GM21526 (cell line): ENCODE data around the gene APOBEC3H.

ENCODE experiments used
- ATAC-seq: cut with Tn5 transposase; IDR thresholded peaks from one replicate; pipeline ENCODE4 v1.9.1; 2021; ENCODE audit warnings: moderate library complexity; ENCODE audit not compliant: unreplicated experiment, low FRiP score

The APOBEC3H gene

GRCh38 chr22:39080052-39080762 is 16.8 kb upstream of the APOBEC3H start:
- no peak for ATAC-seq

- ATAC-seq, result no peak
Observed at GRCh38 chr22:39081016-39081415, 16.0 kb upstream of the APOBEC3H start.

- no peak for ATAC-seq
Observed at GRCh38 chr22:39081598-39081997, 15.4 kb upstream of the APOBEC3H start.

GRCh38 chr22:39083212-39084165 is 13.6 kb upstream of the APOBEC3H start:
- no peak for ATAC-seq

DNA sequence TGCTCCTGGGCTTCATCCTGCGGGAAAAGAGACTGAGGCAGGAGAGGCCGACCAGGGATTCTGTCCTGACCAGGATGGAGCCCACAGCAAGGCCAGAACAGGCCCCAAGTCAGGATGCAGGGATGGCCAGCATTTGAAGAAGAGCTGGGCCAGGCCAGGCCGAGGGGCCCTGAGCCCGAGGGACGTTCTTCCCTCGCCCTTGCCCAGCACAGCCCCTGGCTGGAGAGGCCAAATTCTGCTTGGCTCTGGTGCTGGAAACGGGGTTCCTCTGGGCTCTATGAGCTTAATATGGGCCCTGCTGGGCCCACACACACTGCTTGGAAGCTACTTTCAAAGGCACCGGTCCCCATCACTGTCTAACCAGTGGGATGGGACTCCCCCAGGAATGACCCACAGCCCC is 12.4 kb upstream of the APOBEC3H start:
- no peak for ATAC-seq

DNA sequence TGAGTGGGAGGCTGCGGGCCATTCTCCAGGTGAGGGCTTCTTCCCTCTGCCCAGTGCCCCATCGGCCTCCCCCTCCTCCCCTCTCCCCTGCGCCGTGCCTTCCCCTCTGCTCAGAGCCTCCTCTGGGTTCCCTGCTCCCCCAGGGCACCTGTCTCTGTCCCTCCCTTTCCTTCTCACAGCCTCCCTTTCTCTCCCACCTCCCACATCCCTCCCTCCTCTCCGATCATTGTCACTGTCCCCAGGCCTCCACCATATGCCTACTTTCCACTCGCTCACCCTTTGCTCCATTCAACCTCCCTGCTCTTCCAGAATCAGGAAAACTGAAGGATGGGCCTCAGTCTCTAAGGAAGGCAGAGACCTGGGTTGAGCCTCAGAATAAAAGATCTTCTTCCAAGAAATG is 9.9 kb upstream of the APOBEC3H start:
- ATAC-seq, result no peak

DNA sequence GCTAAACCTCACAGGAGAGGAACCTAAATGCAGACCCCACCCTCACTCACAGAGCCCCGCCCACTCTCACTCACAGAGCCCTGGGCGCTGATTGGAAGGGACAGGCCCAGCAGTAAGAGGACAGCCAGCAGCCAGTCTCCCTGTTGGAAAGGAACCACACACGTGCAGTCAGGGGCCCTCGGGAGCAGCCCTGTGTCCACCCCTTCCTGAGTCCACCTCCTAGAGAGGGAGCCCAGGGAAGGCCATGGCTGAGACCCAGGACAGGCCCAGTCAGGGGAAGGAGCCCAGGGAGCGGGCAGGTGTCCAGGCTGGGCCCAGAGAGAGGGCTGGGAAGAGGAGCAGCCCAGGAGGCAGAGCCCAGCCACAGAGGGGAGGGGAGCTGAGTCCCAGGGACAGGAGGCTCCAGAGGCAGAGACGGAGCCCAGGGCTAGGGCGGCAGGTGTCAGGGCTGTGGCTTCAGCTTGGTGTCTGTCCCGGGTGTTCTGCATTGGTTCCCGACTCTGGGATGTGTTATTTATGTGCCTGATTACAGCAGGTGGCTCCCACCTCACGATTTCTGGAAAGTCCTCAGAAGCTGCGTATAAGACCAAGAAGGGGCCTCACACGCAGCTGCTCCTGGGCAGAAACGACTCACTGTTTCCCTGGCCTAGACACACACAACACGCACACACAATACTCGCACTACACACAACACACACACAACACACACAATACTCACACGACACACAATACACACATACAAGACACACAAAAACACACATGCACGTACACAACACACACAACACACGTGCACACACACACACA is 9.0 kb upstream of the APOBEC3H start:
- no peak for ATAC-seq

GRCh38 chr22:39088685-39089032 is 8.4 kb upstream of the APOBEC3H start:
- no peak for ATAC-seq

- ATAC-seq, result no peak
Observed at GRCh38 chr22:39089928-39090327, 7.1 kb upstream of the APOBEC3H start.

DNA sequence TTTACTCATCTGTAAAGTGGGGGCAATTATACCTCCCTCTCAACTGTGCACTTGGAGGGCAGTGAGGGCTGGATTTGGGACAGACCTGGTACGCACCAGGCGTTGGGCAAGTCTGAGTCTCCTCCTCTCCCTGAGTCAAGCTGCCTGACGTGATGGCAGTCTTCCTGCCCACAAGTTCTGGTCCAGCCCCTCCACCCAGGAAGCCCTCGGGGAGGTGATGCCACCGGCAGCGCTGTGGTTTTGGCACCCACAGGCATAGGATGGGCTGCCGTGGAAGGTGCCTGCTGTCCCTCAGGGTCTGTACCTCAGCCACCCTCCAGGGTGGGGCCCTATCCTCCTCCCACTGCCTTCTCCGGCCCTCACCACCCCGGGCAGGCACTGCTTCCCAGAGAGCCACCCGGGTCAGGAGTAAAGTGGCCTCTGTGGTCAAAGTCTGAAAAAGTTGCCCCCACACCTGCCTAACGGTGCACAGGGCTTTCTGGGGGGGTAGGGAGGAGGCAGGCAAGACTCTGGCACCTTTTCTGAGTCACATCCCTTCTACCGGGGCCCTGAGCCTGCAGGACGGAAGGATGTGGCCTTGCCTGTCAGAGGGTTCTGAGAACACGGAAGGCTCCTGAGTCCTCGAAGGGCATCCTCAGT is 6.5 kb upstream of the APOBEC3H start:
- no peak for ATAC-seq

DNA sequence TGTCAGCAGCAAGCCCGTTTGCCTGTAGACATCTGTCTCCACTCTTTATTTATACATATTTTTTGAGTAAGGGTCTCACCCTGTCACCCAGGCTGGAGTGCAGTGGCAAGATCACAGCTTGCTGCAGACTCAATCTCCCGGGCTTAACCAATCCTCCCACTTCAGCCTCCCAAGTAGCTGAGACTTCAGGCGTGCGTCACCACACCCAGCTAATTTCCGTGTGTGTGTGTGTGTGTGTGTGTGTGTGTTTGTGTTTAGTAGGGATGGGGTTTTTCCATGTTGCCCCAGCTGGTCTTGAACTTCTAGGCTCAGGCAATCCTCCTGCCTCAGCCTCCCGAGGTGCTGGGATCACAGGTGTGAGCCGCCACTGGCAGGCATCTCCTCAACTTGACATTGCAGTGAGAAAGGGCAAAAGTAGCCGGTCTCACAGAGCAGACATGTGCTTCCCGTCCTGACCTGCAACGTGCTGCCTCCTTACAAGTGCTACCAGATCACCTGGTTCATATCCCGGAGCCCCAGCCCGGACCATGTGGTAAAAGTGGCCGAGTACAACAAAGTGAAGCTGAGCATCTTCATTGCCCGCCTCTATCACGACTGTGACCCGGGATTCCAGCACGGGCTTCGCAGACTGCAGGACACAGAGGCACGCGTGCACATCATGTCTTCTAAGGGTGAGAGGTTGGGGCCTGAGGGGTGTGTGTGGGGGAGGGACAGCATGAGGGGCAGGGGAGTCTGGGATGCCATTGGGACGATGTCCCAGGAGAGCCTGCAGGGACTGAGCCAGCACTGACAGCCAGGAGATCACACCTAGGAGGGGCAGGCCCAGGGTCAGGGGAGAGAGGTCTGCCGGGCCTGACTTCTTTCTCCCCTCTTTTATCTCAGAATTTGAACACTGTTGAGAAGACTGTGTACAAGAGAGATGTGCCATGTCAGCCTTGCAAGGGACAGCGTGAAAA is 5.6 kb upstream of the APOBEC3H start:
- no peak for ATAC-seq

DNA sequence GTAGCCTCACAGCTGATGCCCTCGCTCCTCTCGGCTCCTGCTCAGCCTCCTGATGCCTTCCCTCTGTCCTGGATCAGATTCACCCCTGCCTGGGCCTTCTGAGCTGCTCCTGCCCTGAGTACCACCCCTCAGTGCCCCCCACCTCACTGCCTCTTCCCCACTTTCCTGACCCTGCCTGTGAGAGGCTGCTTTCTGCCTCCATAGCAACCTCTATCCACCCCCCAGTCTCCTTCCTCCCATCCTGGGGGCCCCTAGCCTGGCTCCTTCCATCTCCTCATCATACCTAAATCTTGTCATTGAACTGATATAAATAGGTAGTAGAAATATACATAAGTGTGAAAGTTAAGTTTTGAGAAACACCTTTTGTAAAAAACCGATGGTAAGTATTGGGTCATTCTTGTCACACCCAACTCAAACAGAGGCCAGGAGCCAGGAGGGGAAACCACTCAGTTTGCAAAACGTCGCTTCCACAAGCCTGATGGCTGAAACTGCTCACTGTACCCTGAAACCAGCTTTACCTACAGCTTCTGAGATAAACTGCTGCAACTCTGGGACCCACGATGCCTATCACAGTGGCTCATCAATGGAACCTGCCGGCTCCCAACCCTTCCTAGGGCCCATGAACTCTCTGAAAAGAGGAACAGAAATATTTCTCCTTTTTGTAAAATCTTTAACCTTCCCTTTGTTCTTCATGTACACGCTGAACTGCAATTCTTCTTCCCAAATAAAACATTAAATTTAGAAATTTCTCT is 4.8 kb upstream of the APOBEC3H start:
- ATAC-seq, result no peak

GRCh38 chr22:39094717-39095389 is 2.2 kb upstream of the APOBEC3H start:
- no peak for ATAC-seq

DNA sequence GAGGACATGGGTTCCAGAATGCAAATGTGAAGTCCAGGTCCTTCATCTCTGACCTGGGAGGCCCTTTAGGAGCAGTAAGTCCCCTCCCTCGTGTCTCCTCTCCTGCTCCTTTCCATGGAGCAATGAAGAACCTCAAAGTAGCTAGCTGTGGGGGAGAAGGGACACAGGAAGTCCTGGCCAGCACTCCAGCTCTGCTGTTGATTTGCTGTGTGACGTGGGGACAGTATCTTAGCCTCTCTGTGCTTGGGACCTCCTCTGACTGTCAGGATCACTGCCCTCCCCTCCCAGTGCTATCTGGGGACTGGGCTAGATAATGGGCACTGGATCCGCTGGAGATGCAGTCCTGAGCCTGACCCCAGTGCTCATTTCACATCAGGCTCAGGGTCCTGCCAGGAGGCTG is 1.1 kb upstream of the APOBEC3H start:
- ATAC-seq, result no peak

DNA sequence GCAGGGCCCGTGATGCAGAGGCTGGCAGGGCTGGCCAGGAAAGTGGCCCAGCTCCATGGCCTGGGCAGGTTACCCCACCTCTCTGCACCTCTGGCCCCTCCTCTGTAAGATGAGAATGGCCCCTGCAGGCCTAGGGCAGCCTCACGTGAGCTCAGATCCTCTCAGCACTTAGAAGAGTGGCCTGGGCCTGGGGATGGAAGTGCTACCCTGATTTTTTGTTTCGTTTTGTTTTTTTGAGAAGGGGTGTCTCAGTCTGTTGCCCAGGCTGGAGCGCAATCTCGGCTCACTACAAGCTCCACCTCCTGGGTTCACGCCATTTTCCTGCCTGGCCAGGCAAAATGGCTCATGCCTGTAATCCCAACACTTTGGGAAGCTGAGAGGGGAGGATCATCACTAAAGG is 982 bp downstream of the APOBEC3H start:
- ATAC-seq, result no peak

DNA sequence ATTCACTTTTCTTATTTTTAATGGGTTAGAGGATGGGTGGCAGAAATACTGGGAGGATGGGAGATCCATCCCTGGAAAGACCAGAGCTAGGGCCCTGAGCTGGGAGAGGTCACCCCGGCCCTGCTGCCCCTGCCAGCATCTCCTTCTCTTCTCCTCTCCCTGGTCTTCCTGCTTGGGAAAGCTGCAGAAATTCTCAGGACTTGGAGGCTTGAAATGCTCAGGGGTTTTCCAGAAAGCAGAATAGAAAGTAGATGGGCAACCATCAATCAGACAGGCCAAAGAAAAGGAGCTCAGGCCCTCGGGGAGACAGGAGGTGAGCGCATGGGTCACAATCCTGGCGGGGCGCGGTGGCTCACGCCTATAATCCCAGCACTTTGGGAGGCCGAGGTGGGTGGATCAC is 1.5 kb downstream of the APOBEC3H start:
- no peak for ATAC-seq

DNA sequence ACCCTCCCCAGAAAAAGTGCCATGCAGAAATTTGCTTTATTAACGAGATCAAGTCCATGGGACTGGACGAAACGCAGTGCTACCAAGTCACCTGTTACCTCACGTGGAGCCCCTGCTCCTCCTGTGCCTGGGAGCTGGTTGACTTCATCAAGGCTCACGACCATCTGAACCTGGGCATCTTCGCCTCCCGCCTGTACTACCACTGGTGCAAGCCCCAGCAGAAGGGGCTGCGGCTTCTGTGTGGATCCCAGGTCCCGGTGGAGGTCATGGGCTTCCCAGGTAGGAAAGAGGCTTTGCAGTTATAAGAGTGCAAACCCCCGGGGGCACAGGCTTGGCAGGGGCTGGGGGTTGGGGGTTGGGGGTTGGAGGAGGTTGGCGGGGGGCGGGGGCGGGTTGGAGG is 4.2 kb downstream of the APOBEC3H start:
- no peak for ATAC-seq

DNA sequence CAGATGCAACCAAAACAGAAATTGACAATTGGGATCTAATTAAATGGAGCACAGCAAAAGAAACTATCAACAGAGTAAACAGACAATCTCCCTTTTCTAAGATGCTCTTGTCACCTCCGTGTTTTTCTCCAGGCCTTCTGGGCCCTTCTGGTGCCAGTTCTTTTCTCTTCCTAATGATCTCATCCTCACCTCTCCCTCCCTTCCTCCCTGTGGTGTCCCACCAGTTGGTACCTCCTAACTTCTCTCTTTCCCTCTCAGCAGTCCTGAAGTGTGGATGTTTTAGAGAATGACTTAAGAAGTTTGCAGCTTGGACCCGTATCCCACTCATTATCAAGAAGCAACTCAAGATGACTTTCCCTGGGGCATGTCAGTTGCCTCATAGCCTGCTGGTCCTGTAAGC is 6.4 kb downstream of the APOBEC3H start:
- ATAC-seq, result no peak
